ENCODE results near the gene MTUS2.
A peak's percentile ranks its signal among the peaks of the same experiment; 100 is the strongest.

MTUS2 gene

GRCh38 chr13:28964052-28964451, 143.9 kb downstream of the MTUS2 start:
- TF ChIP-seq CTCF (conservative IDR thresholded peaks at IDR 0.05; ENCODE audit: low read length) (no peak), EZH2phosphoT487 (IDR thresholded peaks at IDR 0.05; ENCODE audit: borderline replicate concordance) (no peak)
- H2AFZ ChIP-seq (ENCODE audit: low read length): no peak overlapping the region
- no peak overlapping the region for H3K4me2 ChIP-seq (ENCODE audit: low read depth, low read length, poor library complexity, severe bottlenecking)
- H3K9ac ChIP-seq (ENCODE audit: low read depth, low read length, poor library complexity, severe bottlenecking): no peak overlapping the region
- no peaks in the 10 kb centered on the region for H4K20me1 ChIP-seq (ENCODE audit: insufficient read depth, low read length, poor library complexity, severe bottlenecking)
- H3F3A ChIP-seq (ENCODE audit: low read depth): no peaks in the 10 kb centered on the region
- H3K27me3 ChIP-seq (ENCODE audit: insufficient read depth, low read length, poor library complexity, severe bottlenecking): no peaks in the 10 kb centered on the region
- H3K9me2 ChIP-seq (replicated peaks; ENCODE audit: low read depth, low read length): no peaks in the 10 kb centered on the region
- H3K9me3 ChIP-seq (ENCODE audit: insufficient read depth, low read depth, low read length): no peaks in the 10 kb centered on the region
- H3K4me3 ChIP-seq (ENCODE audit: low read length, poor library complexity, severe bottlenecking): no peak overlapping the region
- no peaks in the 10 kb centered on the region for H3K79me2 ChIP-seq (ENCODE audit: insufficient read depth, low read length)
- H3K36me3 ChIP-seq (ENCODE audit: insufficient read depth, low read length): no peaks in the 10 kb centered on the region
- H3K4me1 ChIP-seq (ENCODE audit: insufficient read depth, low read length, poor library complexity, severe bottlenecking): no peaks in the 10 kb centered on the region

- Histone ChIP-seq H3F3A (ENCODE audit: low read depth) (no peaks in the 10 kb centered on the region), H3K36me3 (ENCODE audit: insufficient read depth, low read length) (no peaks in the 10 kb centered on the region), H4K20me1 (ENCODE audit: insufficient read depth, low read length, poor library complexity, severe bottlenecking) (no peaks in the 10 kb centered on the region), H3K27me3 (ENCODE audit: insufficient read depth, low read length, poor library complexity, severe bottlenecking) (no peaks in the 10 kb centered on the region), H3K9me2 (replicated peaks; ENCODE audit: low read depth, low read length) (no peaks in the 10 kb centered on the region), H3K79me2 (ENCODE audit: insufficient read depth, low read length) (no peaks in the 10 kb centered on the region), H3K4me2 (ENCODE audit: low read depth, low read length, poor library complexity, severe bottlenecking) (no peak overlapping the region), H2AFZ (ENCODE audit: low read length) (no peak overlapping the region), H3K4me1 (ENCODE audit: insufficient read depth, low read length, poor library complexity, severe bottlenecking) (no peaks in the 10 kb centered on the region), H3K9ac (ENCODE audit: low read depth, low read length, poor library complexity, severe bottlenecking) (no peak overlapping the region), H3K4me3 (ENCODE audit: low read length, poor library complexity, severe bottlenecking) (no peak overlapping the region), H3K9me3 (ENCODE audit: insufficient read depth, low read depth, low read length) (no peaks in the 10 kb centered on the region)
- TF ChIP-seq EZH2phosphoT487 (IDR thresholded peaks at IDR 0.05; ENCODE audit: borderline replicate concordance): no peak
- TF ChIP-seq CTCF (conservative IDR thresholded peaks at IDR 0.05; ENCODE audit: low read length): no peak
These were observed 144.7 kb downstream of the MTUS2 start for GRCh38 chr13:28964803-28965202.

GRCh38 chr13:28967029-28967915, 147.1 kb downstream of the MTUS2 start:
- Histone ChIP-seq H4K20me1 (ENCODE audit: insufficient read depth, low read length, poor library complexity, severe bottlenecking) (no peaks in the 10 kb centered on the region), H3F3A (ENCODE audit: low read depth) (no peaks in the 10 kb centered on the region), H3K79me2 (ENCODE audit: insufficient read depth, low read length) (no peaks in the 10 kb centered on the region), H3K9ac (ENCODE audit: low read depth, low read length, poor library complexity, severe bottlenecking) (no peak overlapping the region), H3K27me3 (ENCODE audit: insufficient read depth, low read length, poor library complexity, severe bottlenecking) (no peaks in the 10 kb centered on the region), H2AFZ (ENCODE audit: low read length) (no peak overlapping the region), H3K4me1 (ENCODE audit: insufficient read depth, low read length, poor library complexity, severe bottlenecking) (no peaks in the 10 kb centered on the region), H3K4me2 (ENCODE audit: low read depth, low read length, poor library complexity, severe bottlenecking) (no peak overlapping the region), H3K4me3 (ENCODE audit: low read length, poor library complexity, severe bottlenecking) (no peak overlapping the region), H3K9me3 (ENCODE audit: insufficient read depth, low read depth, low read length) (no peaks in the 10 kb centered on the region), H3K36me3 (ENCODE audit: insufficient read depth, low read length) (no peaks in the 10 kb centered on the region), H3K9me2 (replicated peaks; ENCODE audit: low read depth, low read length) (no peaks in the 10 kb centered on the region)
- TF ChIP-seq EZH2phosphoT487 (IDR thresholded peaks at IDR 0.05; ENCODE audit: borderline replicate concordance): no peak
- 0 out of 2 replicates have a peak, but pooled peaks have one; percentile 10 for TF ChIP-seq CTCF (conservative IDR thresholded peaks at IDR 0.05; ENCODE audit: low read length)
